PC-9 (cell line): Measurements from ENCODE around the gene JOSD1. TPM values are rescaled to one million over a fixed set of nuclear protein-coding genes. Genes with fewer than 3 reads are reported as not detected.

Experiments
- BruUV-seq: library from RNA; stranded (reverse); fragments of 400-500 nt; replicated peaks from 2 replicates; lab custom pipeline; 2021; lab: Mats Ljungman, UMichigan
- CTCF ChIA-PET: fragments of 300-600 bp; sonication (Branson Sonifier 250); formaldehyde crosslinking; loops from one replicate; lab custom pipeline; 2022; ENCODE audit warnings: antibody characterized with exemption; lab: Charles Lee
- POLR2A ChIA-PET: fragments of 300-600 bp; sonication (Branson Sonifier 250); formaldehyde crosslinking; loops from one replicate; lab custom pipeline; 2022; ENCODE audit warnings: antibody characterized with exemption; ENCODE audit not compliant: unreplicated experiment; lab: Charles Lee
- DNase-seq, 2 experiments: peaks; one replicate each; pipeline versions ENCODE4 v3.0.0 to v3.0.0-alpha.2; 2015 to 2022; ENCODE audit warnings: mixed read lengths in 1 of 2
- H2AFZ ChIP-seq: fragments of 200-600 bp; sonication (generic); 2 replicates; pipeline ENCODE4 v1.8.1; 2017; ENCODE audit warnings: antibody characterized with exemption
- H3F3A ChIP-seq: fragments of 200-600 bp; sonication (generic); 2 replicates; pipeline ENCODE4 v1.8.1; 2017; ENCODE audit warnings: antibody characterized with exemption, mild to moderate bottlenecking, low read depth; ENCODE audit not compliant: insufficient read depth
- H3K27ac ChIP-seq: fragments of 200-600 bp; sonication (generic); 2 replicates; pipeline ENCODE4 v1.6.1; 2016; ENCODE audit warnings: mixed run types
- H3K27me3 ChIP-seq: fragments of 200-600 bp; sonication (generic); 2 replicates; pipeline ENCODE4 v1.6.1; 2016; ENCODE audit warnings: low read depth, mixed run types; ENCODE audit not compliant: insufficient read depth
- H3K36me3 ChIP-seq: fragments of 200-600 bp; sonication (generic); 2 replicates; pipeline ENCODE4 v1.6.1; 2016; ENCODE audit warnings: low read depth, mixed run types
- H3K4me1 ChIP-seq: fragments of 200-600 bp; sonication (generic); replicated peaks from 2 replicates; pipeline ENCODE4 v1.6.1; 2016; ENCODE audit warnings: mixed run types; ENCODE audit not compliant: insufficient read depth
- H3K4me2 ChIP-seq: fragments of 200-600 bp; sonication (generic); 2 replicates; pipeline ENCODE4 v1.6.1; 2017; ENCODE audit warnings: mixed run types
- H3K4me3 ChIP-seq: fragments of 200-600 bp; sonication (generic); 2 replicates; pipeline ENCODE4 v1.6.1; 2016; ENCODE audit warnings: mixed run types
- H3K79me2 ChIP-seq: fragments of 200-600 bp; sonication (generic); 2 replicates; pipeline ENCODE4 v1.6.1; 2017; ENCODE audit warnings: low read depth, mixed run types
- H3K9me2 ChIP-seq: fragments of 200-600 bp; sonication (generic); 2 replicates; pipeline ENCODE4 v1.8.1; 2017; ENCODE audit warnings: mild to moderate bottlenecking; ENCODE audit not compliant: insufficient read depth
- H3K9me3 ChIP-seq: fragments of 200-600 bp; sonication (generic); 2 replicates; pipeline ENCODE4 v1.8.1; 2016; ENCODE audit warnings: low read depth; ENCODE audit not compliant: insufficient read depth
- H4K20me1 ChIP-seq: fragments of 200-600 bp; sonication (generic); 2 replicates; pipeline ENCODE4 v1.8.1; 2017; ENCODE audit not compliant: insufficient read depth
- EZH2 ChIP-seq: fragments of 200-600 bp; sonication (generic); IDR thresholded peaks from 2 replicates; pipeline ENCODE4 v1.8.0; 2017; ENCODE audit warnings: antibody characterized with exemption, low read depth
- intact Hi-C: fragments of 100-400 bp; cut with micrococcal nuclease; formaldehyde crosslinking; loops from one replicate; pipeline ENCODE4 v1.10.0; 2022; ENCODE audit not compliant: unreplicated experiment
- total RNA-seq: library from RNA; stranded (reverse); gene quantifications from 2 replicates; pipeline ENCODE4 v1.2.3, GENCODE V29; 2021
- TF ChIP-seq, protein P1 (sequence below): fragments of 200-600 bp; sonication (generic); conservative IDR thresholded peaks from 2 replicates; pipeline ENCODE4 v1.6.1; 2017; ENCODE audit warnings: mixed run types, antibody characterized with exemption, mild to moderate bottlenecking, moderate library complexity

JOSD1 gene
- total RNA-seq, 1 experiment from 2014 or later, result 102 TPM

- peaks cover 43% of the 10 kb centered on the region for H3F3A ChIP-seq
- peaks cover 50% of the 10 kb centered on the region for H3K36me3 ChIP-seq
- H3K4me1 ChIP-seq, result peaks cover 40% of the 10 kb centered on the region
- POLR2A ChIA-PET, result no interaction called here
- H4K20me1 ChIP-seq, result peaks cover 79% of the 10 kb centered on the region
- H3K79me2 ChIP-seq, result peaks cover 83% of the 10 kb centered on the region
- H3K9me3 ChIP-seq, result no peaks in the 10 kb centered on the region
- H2AFZ ChIP-seq, result no peak overlapping the region
- H3K9me2 ChIP-seq, result no peaks in the 10 kb centered on the region
- TF ChIP-seq, protein P1, sequence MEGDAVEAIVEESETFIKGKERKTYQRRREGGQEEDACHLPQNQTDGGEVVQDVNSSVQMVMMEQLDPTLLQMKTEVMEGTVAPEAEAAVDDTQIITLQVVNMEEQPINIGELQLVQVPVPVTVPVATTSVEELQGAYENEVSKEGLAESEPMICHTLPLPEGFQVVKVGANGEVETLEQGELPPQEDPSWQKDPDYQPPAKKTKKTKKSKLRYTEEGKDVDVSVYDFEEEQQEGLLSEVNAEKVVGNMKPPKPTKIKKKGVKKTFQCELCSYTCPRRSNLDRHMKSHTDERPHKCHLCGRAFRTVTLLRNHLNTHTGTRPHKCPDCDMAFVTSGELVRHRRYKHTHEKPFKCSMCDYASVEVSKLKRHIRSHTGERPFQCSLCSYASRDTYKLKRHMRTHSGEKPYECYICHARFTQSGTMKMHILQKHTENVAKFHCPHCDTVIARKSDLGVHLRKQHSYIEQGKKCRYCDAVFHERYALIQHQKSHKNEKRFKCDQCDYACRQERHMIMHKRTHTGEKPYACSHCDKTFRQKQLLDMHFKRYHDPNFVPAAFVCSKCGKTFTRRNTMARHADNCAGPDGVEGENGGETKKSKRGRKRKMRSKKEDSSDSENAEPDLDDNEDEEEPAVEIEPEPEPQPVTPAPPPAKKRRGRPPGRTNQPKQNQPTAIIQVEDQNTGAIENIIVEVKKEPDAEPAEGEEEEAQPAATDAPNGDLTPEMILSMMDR, result no peak
- no peak for TF ChIP-seq EZH2
- intact Hi-C loops, result no loop called here
- CTCF ChIA-PET, result no interaction called here
- H3K4me3 ChIP-seq, result no peak overlapping the region
- H3K27ac ChIP-seq, result no peak overlapping the region
- DNase-seq, result no peak
- H3K27me3 ChIP-seq, result no peaks in the 10 kb centered on the region
- no TSS peak for BruUV-seq
- H3K4me2 ChIP-seq, result no peak overlapping the region
Observed at GRCh38 chr22:38713921-38714320, 13.2 kb upstream of the JOSD1 start.

GRCh38 chr22:38712486-38713207 lies 11.9 kb upstream of the JOSD1 start:
- intact Hi-C loops, result no loop called here
- CTCF ChIA-PET, result no interaction called here
- BruUV-seq, result no TSS peak
- Histone ChIP-seq H3K79me2 (peaks cover 93% of the 10 kb centered on the region), H3K9me2 (no peaks in the 10 kb centered on the region), H3K4me1 (peaks cover 39% of the 10 kb centered on the region), H3K4me2 (no peak overlapping the region), H3F3A (peaks cover 38% of the 10 kb centered on the region), H3K9me3 (no peaks in the 10 kb centered on the region), H4K20me1 (peaks cover 71% of the 10 kb centered on the region), H3K27me3 (no peaks in the 10 kb centered on the region), H3K36me3 (peaks cover 51% of the 10 kb centered on the region), H3K4me3 (no peak overlapping the region), H3K27ac (no peak overlapping the region), H2AFZ (no peak overlapping the region)
- DNase-seq, result no peak
- POLR2A ChIA-PET, result interaction anchor here (0.6 kb wide), 1 partner anchor 1331 kb away, joined by 25 read pairs; no protein-coding TSS in a partner anchor
- TF ChIP-seq EZH2, result no peak
- TF ChIP-seq, protein P1, result no peak

GRCh38 chr22:38710866-38711265 lies 10.1 kb upstream of the JOSD1 start:
- no TSS peak for BruUV-seq
- Histone ChIP-seq H3K9me2 (no peaks in the 10 kb centered on the region), H3K4me2 (peak overlapping the region; percentile 17), H3K9me3 (no peaks in the 10 kb centered on the region), H3K4me3 (no peak overlapping the region), H3F3A (peaks cover 33% of the 10 kb centered on the region), H3K27me3 (no peaks in the 10 kb centered on the region), H3K79me2 (peaks cover 99% of the 10 kb centered on the region), H3K27ac (peak overlapping the region; percentile 7; the same call in 1 of the 2 replicates), H4K20me1 (peaks cover 66% of the 10 kb centered on the region), H2AFZ (no peak overlapping the region), H3K36me3 (peaks cover 42% of the 10 kb centered on the region), H3K4me1 (peaks cover 42% of the 10 kb centered on the region)
- TF ChIP-seq, protein P1, result no peak
- TF ChIP-seq EZH2, result no peak
- CTCF ChIA-PET, result no interaction called here
- POLR2A ChIA-PET, result no interaction called here
- intact Hi-C loops, result no loop called here
- DNase-seq, result peak in 1 of 2 experiments; percentile 70
